ENCODE measurements around the gene QSOX2.

Gene QSOX2

GRCh38 chr9:136293476-136294077 lies 48.0 kb upstream of the QSOX2 start:
- no peaks in the 10 kb centered on the region for H3K36me3 ChIP-seq (ENCODE audit: insufficient read depth, low read length)
- H3K4me3 ChIP-seq (ENCODE audit: low read length, poor library complexity, severe bottlenecking): no peak overlapping the region
- H3K9me3 ChIP-seq (ENCODE audit: insufficient read depth, low read depth, low read length): no peaks in the 10 kb centered on the region
- H3F3A ChIP-seq (ENCODE audit: low read depth): no peaks in the 10 kb centered on the region
- no peaks in the 10 kb centered on the region for H3K9me2 ChIP-seq (replicated peaks; ENCODE audit: low read depth, low read length)
- no peaks in the 10 kb centered on the region for H3K27me3 ChIP-seq (ENCODE audit: insufficient read depth, low read length, poor library complexity, severe bottlenecking)
- no peaks in the 10 kb centered on the region for H3K79me2 ChIP-seq (ENCODE audit: insufficient read depth, low read length)
- no peaks in the 10 kb centered on the region for H3K4me1 ChIP-seq (ENCODE audit: insufficient read depth, low read length, poor library complexity, severe bottlenecking)
- no peak for TF ChIP-seq CTCF (conservative IDR thresholded peaks at IDR 0.05; ENCODE audit: low read length)
- TF ChIP-seq EZH2phosphoT487 (IDR thresholded peaks at IDR 0.05; ENCODE audit: borderline replicate concordance): no peak
- H3K4me2 ChIP-seq (ENCODE audit: low read depth, low read length, poor library complexity, severe bottlenecking): no peak overlapping the region
- H2AFZ ChIP-seq (ENCODE audit: low read length): no peak overlapping the region
- no peak overlapping the region for H3K9ac ChIP-seq (ENCODE audit: low read depth, low read length, poor library complexity, severe bottlenecking)
- H4K20me1 ChIP-seq (ENCODE audit: insufficient read depth, low read length, poor library complexity, severe bottlenecking): no peaks in the 10 kb centered on the region

- Histone ChIP-seq H3K4me2 (ENCODE audit: low read depth, low read length, poor library complexity, severe bottlenecking) (no peak overlapping the region), H3K4me1 (ENCODE audit: insufficient read depth, low read length, poor library complexity, severe bottlenecking) (no peaks in the 10 kb centered on the region), H3K27me3 (ENCODE audit: insufficient read depth, low read length, poor library complexity, severe bottlenecking) (no peaks in the 10 kb centered on the region), H3K9me2 (replicated peaks; ENCODE audit: low read depth, low read length) (no peaks in the 10 kb centered on the region), H3K9ac (ENCODE audit: low read depth, low read length, poor library complexity, severe bottlenecking) (no peak overlapping the region), H2AFZ (ENCODE audit: low read length) (no peak overlapping the region), H3K36me3 (ENCODE audit: insufficient read depth, low read length) (no peaks in the 10 kb centered on the region), H3K4me3 (ENCODE audit: low read length, poor library complexity, severe bottlenecking) (no peak overlapping the region), H3K79me2 (ENCODE audit: insufficient read depth, low read length) (no peaks in the 10 kb centered on the region), H3F3A (ENCODE audit: low read depth) (no peaks in the 10 kb centered on the region), H3K9me3 (ENCODE audit: insufficient read depth, low read depth, low read length) (no peaks in the 10 kb centered on the region), H4K20me1 (ENCODE audit: insufficient read depth, low read length, poor library complexity, severe bottlenecking) (no peaks in the 10 kb centered on the region)
- TF ChIP-seq EZH2phosphoT487 (IDR thresholded peaks at IDR 0.05; ENCODE audit: borderline replicate concordance) (no peak), CTCF (conservative IDR thresholded peaks at IDR 0.05; ENCODE audit: low read length) (no peak)
These were observed 47.2 kb upstream of the QSOX2 start for GRCh38 chr9:136292591-136293448.

- Histone ChIP-seq H2AFZ (ENCODE audit: low read length) (no peak overlapping the region), H3K79me2 (ENCODE audit: insufficient read depth, low read length) (no peaks in the 10 kb centered on the region), H3K9ac (ENCODE audit: low read depth, low read length, poor library complexity, severe bottlenecking) (no peak overlapping the region), H3K4me2 (ENCODE audit: low read depth, low read length, poor library complexity, severe bottlenecking) (no peak overlapping the region), H3F3A (ENCODE audit: low read depth) (no peaks in the 10 kb centered on the region), H3K36me3 (ENCODE audit: insufficient read depth, low read length) (no peaks in the 10 kb centered on the region), H3K27me3 (ENCODE audit: insufficient read depth, low read length, poor library complexity, severe bottlenecking) (no peaks in the 10 kb centered on the region), H3K4me1 (ENCODE audit: insufficient read depth, low read length, poor library complexity, severe bottlenecking) (no peaks in the 10 kb centered on the region), H4K20me1 (ENCODE audit: insufficient read depth, low read length, poor library complexity, severe bottlenecking) (no peaks in the 10 kb centered on the region), H3K9me3 (ENCODE audit: insufficient read depth, low read depth, low read length) (no peaks in the 10 kb centered on the region), H3K9me2 (replicated peaks; ENCODE audit: low read depth, low read length) (no peaks in the 10 kb centered on the region), H3K4me3 (ENCODE audit: low read length, poor library complexity, severe bottlenecking) (no peak overlapping the region)
- no peak for TF ChIP-seq EZH2phosphoT487 (IDR thresholded peaks at IDR 0.05; ENCODE audit: borderline replicate concordance)
- no peak for TF ChIP-seq CTCF (conservative IDR thresholded peaks at IDR 0.05; ENCODE audit: low read length)
These were observed 46.5 kb upstream of the QSOX2 start for GRCh38 chr9:136292026-136292538.

Data from Loucy (cell line).